HepG2 (cell line): ENCODE measurements around the gene RAPSN. TPM values are rescaled to one million over a fixed set of nuclear protein-coding genes. Genes with fewer than 3 reads are reported as not detected.

ENCODE experiments used
- ATAC-seq: fragments of 200-7000 bp; cut with Tn5 transposase; 3 replicates; pipeline ENCODE4 v1.9.1; 2020; ENCODE audit warnings: mild to moderate bottlenecking, moderate library complexity
- BruUV-seq: library from RNA; stranded (reverse); fragments of 400-500 nt; replicated peaks from 2 replicates; lab custom pipeline; 2021; lab: Mats Ljungman, UMichigan
- CTCF ChIA-PET: fragments of 300-600 bp; formaldehyde crosslinking; extraction: SDS; loops from one replicate; lab custom pipeline; 2021; ENCODE audit warnings: low total read pairs, inconsistent platforms, low intra/inter-chr PET ratio; lab: Yijun Ruan, JAX
- POLR2A ChIA-PET: fragments of 350-600 bp; sonication (Branson Sonifier 250); formaldehyde crosslinking; loops from one replicate; lab custom pipeline; 2020; ENCODE audit warnings: antibody characterized with exemption, inconsistent platforms; lab: Yijun Ruan, JAX
- DNase-seq: peaks from one replicate; pipeline ENCODE4 v3.0.0-alpha.2; 2015; ENCODE audit warnings: low spot score
- FAIRE-seq: peaks from 3 replicates; lab custom pipeline; 2011; peaks lifted over from hg19 to GRCh38; lab: Jason Lieb, UNC
- H2AFZ ChIP-seq: one replicate; pipeline ENCODE4 v1.6.1; 2011; ENCODE audit warnings: low read length, inconsistent platforms
- H3K27ac ChIP-seq: fragments of 300-600 bp; 3 replicates; pipeline ENCODE4 v1.8.0; 2011; ENCODE audit warnings: mixed run types, mild to moderate bottlenecking, mixed read lengths, low read length, inconsistent platforms; ENCODE audit not compliant: insufficient read depth; ENCODE audit errors: extremely low read length
- H3K27me3 ChIP-seq, 2 experiments: fragments of 200-600 bp in 1 of 2; 2 replicates in 1 of 2; 3 replicates in 1 of 2; pipeline versions ENCODE4 v1.6.0 to v1.8.0; 2011; ENCODE audit warnings: low read length in 2 of 2, mild to moderate bottlenecking in 2 of 2, moderate library complexity in 2 of 2, inconsistent platforms in 1 of 2; ENCODE audit not compliant: insufficient read depth in 2 of 2, control insufficient read depth in 1 of 2
- H3K36me3 ChIP-seq, 2 experiments: fragments of 200-600 bp in 1 of 2; replicated peaks in 1 of 2; 2 replicates in 1 of 2; 3 replicates in 1 of 2; pipeline versions ENCODE4 v1.5.1 to v1.8.0; 2011; ENCODE audit warnings: low read length in 2 of 2, inconsistent platforms in 1 of 2; ENCODE audit not compliant: insufficient read depth in 2 of 2, control insufficient read depth in 1 of 2
- H3K4me1 ChIP-seq: 2 replicates; pipeline ENCODE4 v1.5.1; 2012; ENCODE audit warnings: low read length, inconsistent platforms; ENCODE audit not compliant: insufficient read depth
- H3K4me2 ChIP-seq: 2 replicates; pipeline ENCODE4 v1.6.0; 2011; ENCODE audit warnings: low read depth, low read length, inconsistent platforms
- H3K4me3 ChIP-seq, 3 experiments: fragments of 200-600 bp in 1 of 3; sonication (generic), shearing (Covaris generic) in 1 of 3; replicated peaks in 1 of 3; 2 replicates each; pipeline ENCODE4 v1.5.1; 2011 to 2016; ENCODE audit warnings: low read length in 3 of 3, inconsistent platforms in 2 of 3, low read depth in 2 of 3, mild to moderate bottlenecking in 2 of 3, control low read depth in 1 of 3, mixed read lengths in 1 of 3; ENCODE audit not compliant: insufficient read depth in 1 of 3
- H3K79me2 ChIP-seq: one replicate; pipeline ENCODE4 v1.6.1; 2011; ENCODE audit warnings: low read length, inconsistent platforms; ENCODE audit not compliant: insufficient read depth
- H3K9ac ChIP-seq: 2 replicates; pipeline ENCODE4 v1.6.0; 2011; ENCODE audit warnings: mild to moderate bottlenecking, low read depth, low read length, inconsistent platforms; ENCODE audit not compliant: insufficient read depth
- H3K9me3 ChIP-seq: 2 replicates; pipeline ENCODE4 v1.5.1; 2012; ENCODE audit warnings: mild to moderate bottlenecking, low read length
- H4K20me1 ChIP-seq: 2 replicates; pipeline ENCODE4 v1.6.0; 2011; ENCODE audit warnings: inconsistent platforms, mild to moderate bottlenecking, low read length, moderate library complexity; ENCODE audit not compliant: insufficient read depth
- DZIP1 ChIP-seq: sonication (generic); formaldehyde crosslinking; IDR thresholded peaks from 2 replicates; pipeline ENCODE4 v1.5.0; 2020; ENCODE audit warnings: mild to moderate bottlenecking, missing genetic modification reagents
- MED8 ChIP-seq: sonication (generic); formaldehyde crosslinking; IDR thresholded peaks from 2 replicates; pipeline ENCODE4 v1.8.1; 2023; ENCODE audit warnings: mild to moderate bottlenecking, missing genetic modification reagents; ENCODE audit not compliant: insufficient replicate concordance
- ONECUT2 ChIP-seq: sonication (generic); formaldehyde crosslinking; IDR thresholded peaks from 2 replicates; pipeline ENCODE4 v1.4.0; 2020; ENCODE audit warnings: missing genetic modification reagents
- RBFOX2 ChIP-seq: fragments of 200-400 bp; formaldehyde crosslinking; IDR thresholded peaks from 2 replicates; pipeline ENCODE4 v1.6.1; 2017; ENCODE audit warnings: low read depth, mild to moderate bottlenecking, low read length
- TBX2 ChIP-seq: sonication (generic); formaldehyde crosslinking; IDR thresholded peaks from 2 replicates; pipeline ENCODE4 v1.5.0; 2020; ENCODE audit warnings: missing genetic modification reagents, mild to moderate bottlenecking, borderline replicate concordance
- ZBTB10 ChIP-seq: sonication (generic); formaldehyde crosslinking; IDR thresholded peaks from 2 replicates; pipeline ENCODE4 v1.4.0; 2020; ENCODE audit warnings: missing genetic modification reagents, borderline replicate concordance
- ZNF20 ChIP-seq: sonication (generic); formaldehyde crosslinking; IDR thresholded peaks from 2 replicates; pipeline ENCODE4 v1.4.0; 2020; ENCODE audit warnings: mild to moderate bottlenecking, moderate library complexity, missing genetic modification reagents
- ZNF207 ChIP-seq: fragments of 450-650 bp; IDR thresholded peaks from 2 replicates; pipeline ENCODE4 v1.6.1; 2016; ENCODE audit warnings: antibody characterized with exemption, borderline replicate concordance
- ZNF33B ChIP-seq: sonication (generic); formaldehyde crosslinking; IDR thresholded peaks from 2 replicates; pipeline ENCODE4 v1.5.1; 2020; ENCODE audit warnings: mild to moderate bottlenecking, missing genetic modification reagents
- ZNF382 ChIP-seq: sonication (generic); formaldehyde crosslinking; IDR thresholded peaks from 2 replicates; pipeline ENCODE4 v1.5.0; 2020; ENCODE audit warnings: missing genetic modification reagents, mild to moderate bottlenecking, borderline replicate concordance
- WGBS: methylation state at CpG from one replicate; pipeline ENCODE4 v1.1.6; 2017; ENCODE audit warnings: low lambda C conversion rate; 5-methylcytosine and 5-hydroxymethylcytosine counted together
- in situ Hi-C: cut with HindIII; loops from 2 replicates; pipeline ENCODE4 v1.10.0; 2017; ENCODE audit warnings: low pct_unique_long_range_greater_than_20kb; ENCODE audit not compliant: extremely low pct_ligation_motif_present
- intact Hi-C: fragments of 100-400 bp; cut with micrococcal nuclease; formaldehyde crosslinking; loops from one replicate; pipeline ENCODE4 v1.10.0; 2022; ENCODE audit not compliant: unreplicated experiment
- polyA plus RNA-seq, 8 experiments: library from polyadenylated mRNA; depleted of rRNA in 3 of 8; stranded (reverse) in 7 of 8; unstranded in 1 of 8; fragments of >200 nt; fragmentation: Illumina TruSeq in 4 of 8; extraction: Trizol in 4 of 8; gene quantifications; 2 replicates each; pipeline versions ENCODE4 v1.2.1 to v1.2.3, GENCODE V29; 2011 to 2016; ENCODE audit warnings: low read depth in 4 of 8, missing spikeins in 1 of 8, mixed read lengths in 1 of 8; ENCODE audit not compliant: insufficient read depth in 1 of 8
- total RNA-seq, 5 experiments: library from RNA; depleted of rRNA; stranded (reverse); fragments of >200 nt; fragmentation: Illumina TruSeq; extraction: Trizol; gene quantifications; 2 replicates each; pipeline ENCODE4 v1.2.3, GENCODE V29; 2016; ENCODE audit warnings: low read depth in 1 of 5

Gene RAPSN
- total and polyA plus RNA-seq, 2 of the 13 experiments (the other 11 are each of a cell fraction or from before 2014, with no cell fraction given): 0.15 to 1.2 TPM

- Histone ChIP-seq H3K4me1 (peaks cover 28% of the 10 kb centered on the region), H3K4me2 (no peak overlapping the region), H3K27me3 (no peaks in the 10 kb centered on the region; a peak in 1 of 5 replicates), H3K9ac (no peak overlapping the region), H3K9me3 (no peaks in the 10 kb centered on the region), H3K79me2 (peaks cover 78% of the 10 kb centered on the region), H2AFZ (no peak overlapping the region), H3K36me3 (peaks cover 7 to 39% of the 10 kb centered on the region in 2 experiments), H3K4me3 (no peak overlapping the region), H4K20me1 (peaks cover 28% of the 10 kb centered on the region), H3K27ac (no peak overlapping the region)
- intact Hi-C loops: no loop called here
- 96% methylated on average over 1 of the region's 1 CpG for WGBS
- FAIRE-seq (no peak), ATAC-seq (no peak), DNase-seq (no peak)
- POLR2A ChIA-PET: no interaction called here
- no peak for TF ChIP-seq TBX2
- no peak for TF ChIP-seq MED8 (CRISPR knock-in tag)
- TF ChIP-seq ONECUT2: no peak
- TF ChIP-seq DZIP1 (CRISPR knock-in tag): no peak
- TF ChIP-seq RBFOX2: no peak
- no peak for TF ChIP-seq ZNF207
- no peak for TF ChIP-seq ZBTB10
- no peak for TF ChIP-seq ZNF382 (CRISPR knock-in tag)
- no peak for TF ChIP-seq ZNF20 (CRISPR knock-in tag)
- no peak for TF ChIP-seq ZNF33B
- in situ Hi-C loops: no loop called here
- no TSS peak for BruUV-seq
- CTCF ChIA-PET: no interaction called here
These were observed 46.9 kb upstream of the RAPSN start for GRCh38 chr11:47495856-47496217.
